ENCODE results near the gene MAGEH1.
"Not testable (repeated sequence)": the region's sequence is repeated elsewhere in the genome, so short reads cannot be mapped to it uniquely, and the experiment has no call there.

The MAGEH1 gene

GRCh38 chrX:55451990-55452832, at the start of gene MAGEH1:
MAGEH1 (plus strand) TSS chrX:55452127; CDS start chrX:55452375, 248 bp downstream.
- Mint-ChIP-seq H3K9me3 (no peaks in the 10 kb centered on the region), H3K27me3 (no peaks in the 10 kb centered on the region), H3K36me3 (ENCODE audit: low read depth) (no peaks in the 10 kb centered on the region), H3K4me3 (peak within 1 kb of the TSS; percentile 93), H3K27ac (peak within 1 kb of the TSS; percentile 90), H3K4me1 (peaks cover 7% of the 10 kb centered on the region)
- ATAC-seq (peak; percentile 98), DNase-seq (peak; percentile 73)

DNA sequence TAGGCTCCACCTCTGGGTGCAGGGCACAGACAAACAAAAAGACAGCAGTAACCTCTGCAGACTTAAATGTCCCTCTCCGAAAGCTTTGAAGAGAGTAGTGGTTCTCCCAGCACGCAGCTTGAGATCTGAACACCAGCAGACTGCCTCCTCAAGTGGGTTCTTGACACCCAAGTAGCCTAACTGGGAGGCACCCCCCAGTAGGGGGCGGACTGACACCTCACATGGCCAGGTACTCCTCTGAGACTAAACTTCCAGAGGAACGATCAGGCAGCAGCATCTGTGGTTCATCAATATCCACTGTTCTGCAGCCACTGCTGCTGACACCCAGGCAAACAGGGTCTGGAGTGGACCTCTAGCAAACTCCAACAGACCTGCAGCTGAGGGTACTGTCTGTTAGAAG, 24.8 kb upstream of the MAGEH1 start:
- H3K9me3 Mint-ChIP-seq; H3K4me3 Mint-ChIP-seq; H3K27ac Mint-ChIP-seq; H3K4me1 Mint-ChIP-seq; H3K27me3 Mint-ChIP-seq; ATAC-seq; H3K36me3 Mint-ChIP-seq (ENCODE audit: low read depth): not testable (repeated sequence)
- DNase-seq: peak; percentile 5

- not testable (repeated sequence) for ATAC-seq; H3K4me3 Mint-ChIP-seq; H3K4me1 Mint-ChIP-seq; H3K27me3 Mint-ChIP-seq; DNase-seq; H3K27ac Mint-ChIP-seq; H3K9me3 Mint-ChIP-seq; H3K36me3 Mint-ChIP-seq (ENCODE audit: low read depth)
These were observed 8.5 kb upstream of the MAGEH1 start for GRCh38 chrX:55443468-55443867.

GRCh38 chrX:55450259-55450658, 1.7 kb upstream of the MAGEH1 start:
- peaks cover 7% of the 10 kb centered on the region for H3K4me1 Mint-ChIP-seq
- H3K36me3 Mint-ChIP-seq (ENCODE audit: low read depth): no peaks in the 10 kb centered on the region
- no peak overlapping the region for H3K27ac Mint-ChIP-seq
- DNase-seq (no peak), ATAC-seq (no peak)
- no peaks in the 10 kb centered on the region for H3K27me3 Mint-ChIP-seq
- no peak overlapping the region for H3K4me3 Mint-ChIP-seq
- H3K9me3 Mint-ChIP-seq: no peaks in the 10 kb centered on the region

GRCh38 chrX:55451141-55451540, 786 bp upstream of the MAGEH1 start:
- Mint-ChIP-seq H3K4me1 (peaks cover 7% of the 10 kb centered on the region), H3K4me3 (peak overlapping the region; percentile 93), H3K36me3 (ENCODE audit: low read depth) (no peaks in the 10 kb centered on the region), H3K27me3 (no peaks in the 10 kb centered on the region), H3K27ac (no peak overlapping the region), H3K9me3 (no peaks in the 10 kb centered on the region)
- ATAC-seq (no peak), DNase-seq (no peak)

DNA sequence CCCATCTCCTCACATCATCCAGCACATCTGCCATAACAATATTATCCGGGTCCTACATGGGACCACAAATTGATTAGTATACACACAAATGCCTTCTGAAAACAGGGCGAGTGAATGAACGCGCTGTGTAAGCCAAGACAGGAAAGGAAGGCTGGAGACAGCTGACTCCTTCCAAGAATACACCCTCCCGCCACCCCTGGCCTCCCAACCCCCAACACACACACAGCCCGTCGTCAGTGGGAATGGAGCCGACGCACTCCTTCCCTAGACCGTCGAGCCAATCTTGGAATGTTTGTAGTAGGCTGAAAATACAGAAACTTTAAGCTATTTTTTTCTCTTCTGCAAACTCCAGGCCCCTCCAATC, 319 bp upstream of the MAGEH1 start:
- Mint-ChIP-seq H3K36me3 (ENCODE audit: low read depth) (no peaks in the 10 kb centered on the region), H3K9me3 (no peaks in the 10 kb centered on the region), H3K4me3 (peak overlapping the region; percentile 93), H3K27ac (peak overlapping the region; percentile 90), H3K27me3 (no peaks in the 10 kb centered on the region), H3K4me1 (peaks cover 7% of the 10 kb centered on the region)
- DNase-seq (no peak), ATAC-seq (peak; percentile 21)

- peaks cover 7% of the 10 kb centered on the region for H3K4me1 Mint-ChIP-seq
- H3K27ac Mint-ChIP-seq: peak overlapping the region; percentile 90
- H3K27me3 Mint-ChIP-seq: no peaks in the 10 kb centered on the region
- H3K9me3 Mint-ChIP-seq: no peaks in the 10 kb centered on the region
- peak overlapping the region; percentile 93 for H3K4me3 Mint-ChIP-seq
- ATAC-seq (no peak), DNase-seq (no peak)
- no peaks in the 10 kb centered on the region for H3K36me3 Mint-ChIP-seq (ENCODE audit: low read depth)
These were observed 852 bp downstream of the MAGEH1 start for GRCh38 chrX:55452833-55453124.

- not testable (repeated sequence) for H3K9me3 Mint-ChIP-seq; ATAC-seq; H3K4me1 Mint-ChIP-seq; H3K27me3 Mint-ChIP-seq; DNase-seq; H3K4me3 Mint-ChIP-seq; H3K27ac Mint-ChIP-seq; H3K36me3 Mint-ChIP-seq (ENCODE audit: low read depth)
These were observed 3.8 kb downstream of the MAGEH1 start for GRCh38 chrX:55455708-55456107.

DNA sequence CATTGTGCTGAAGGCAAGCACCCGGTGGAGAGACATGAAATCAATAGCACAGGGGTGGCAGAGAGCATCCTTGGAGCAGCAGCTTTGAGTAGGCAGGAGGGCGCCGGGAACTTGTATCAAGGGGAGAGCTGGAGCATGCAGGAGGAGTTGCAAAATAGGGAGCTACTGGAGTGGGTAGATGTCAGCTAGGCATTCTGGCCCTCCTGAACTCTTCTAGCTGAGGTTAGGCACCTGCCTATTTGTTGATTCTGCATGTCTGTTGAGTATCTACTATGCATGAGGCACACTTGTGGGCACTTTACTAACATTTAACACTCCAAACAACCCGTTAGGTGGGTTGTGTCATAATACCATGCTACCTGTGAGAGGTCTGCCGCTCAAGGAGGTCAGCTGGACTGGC, 7.5 kb downstream of the MAGEH1 start:
- H3K9me3 Mint-ChIP-seq; DNase-seq; H3K4me3 Mint-ChIP-seq; H3K27ac Mint-ChIP-seq; H3K36me3 Mint-ChIP-seq (ENCODE audit: low read depth); H3K4me1 Mint-ChIP-seq; ATAC-seq; H3K27me3 Mint-ChIP-seq: not testable (repeated sequence)

- H3K9me3 Mint-ChIP-seq; H3K27ac Mint-ChIP-seq; DNase-seq; H3K4me1 Mint-ChIP-seq; H3K4me3 Mint-ChIP-seq; H3K36me3 Mint-ChIP-seq (ENCODE audit: low read depth); ATAC-seq; H3K27me3 Mint-ChIP-seq: not testable (repeated sequence)
These were observed 8.0 kb downstream of the MAGEH1 start for GRCh38 chrX:55459926-55460325.

GRCh38 chrX:55464050-55464449, 12.1 kb downstream of the MAGEH1 start:
- H3K9me3 Mint-ChIP-seq; H3K4me1 Mint-ChIP-seq; DNase-seq; H3K4me3 Mint-ChIP-seq; H3K27ac Mint-ChIP-seq; H3K36me3 Mint-ChIP-seq (ENCODE audit: low read depth); H3K27me3 Mint-ChIP-seq: not testable (repeated sequence)
- peak; percentile 46 for ATAC-seq

GRCh38 chrX:55465108-55465507, 13.2 kb downstream of the MAGEH1 start:
- H3K27ac Mint-ChIP-seq; H3K4me1 Mint-ChIP-seq; ATAC-seq; H3K4me3 Mint-ChIP-seq; DNase-seq; H3K9me3 Mint-ChIP-seq; H3K27me3 Mint-ChIP-seq; H3K36me3 Mint-ChIP-seq (ENCODE audit: low read depth): not testable (repeated sequence)

DNA sequence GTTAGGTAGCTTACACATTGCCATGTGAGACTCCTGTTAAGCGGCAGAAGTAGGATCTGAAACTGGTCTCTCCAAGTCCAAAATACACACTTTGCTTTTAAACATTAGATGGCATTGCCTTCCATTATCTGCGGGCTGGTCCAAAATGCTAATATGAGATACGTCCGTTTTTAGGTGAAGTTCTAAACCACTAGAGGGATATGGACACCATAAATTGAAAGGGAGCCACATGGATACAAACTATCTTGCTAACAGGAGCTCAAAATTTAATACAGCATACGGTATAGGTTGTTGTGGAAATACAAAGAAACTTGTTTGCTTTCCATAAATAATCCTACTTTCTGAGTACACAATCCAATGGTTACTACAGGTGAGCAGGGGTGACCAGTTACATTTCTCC, 13.9 kb downstream of the MAGEH1 start:
- H3K4me3 Mint-ChIP-seq; H3K27ac Mint-ChIP-seq; H3K4me1 Mint-ChIP-seq; ATAC-seq; H3K9me3 Mint-ChIP-seq; H3K27me3 Mint-ChIP-seq; H3K36me3 Mint-ChIP-seq (ENCODE audit: low read depth); DNase-seq: not testable (repeated sequence)

GRCh38 chrX:55479956-55480355, 28.0 kb downstream of the MAGEH1 start:
- not testable (repeated sequence) for H3K4me1 Mint-ChIP-seq, ATAC-seq

GRCh38 chrX:55480390-55481062, 28.6 kb downstream of the MAGEH1 start:
- H3K27me3 Mint-ChIP-seq: no peaks in the 10 kb centered on the region
- H3K4me1 Mint-ChIP-seq: no peaks in the 10 kb centered on the region
- no peak for ATAC-seq
- H3K36me3 Mint-ChIP-seq (ENCODE audit: low read depth): no peaks in the 10 kb centered on the region
- H3K27ac Mint-ChIP-seq: no peak overlapping the region
- no peak overlapping the region for H3K4me3 Mint-ChIP-seq
- DNase-seq: no peak
- H3K9me3 Mint-ChIP-seq: no peaks in the 10 kb centered on the region

More at GRCh38 chrX:55479956-55480355, 28.0 kb downstream of the MAGEH1 start:
- not testable (repeated sequence) for H3K27me3 Mint-ChIP-seq; DNase-seq; H3K27ac Mint-ChIP-seq; H3K4me3 Mint-ChIP-seq; H3K36me3 Mint-ChIP-seq (ENCODE audit: low read depth); H3K9me3 Mint-ChIP-seq

All from activated naive CD8-positive, alpha-beta T cell treated with anti-CD3 and anti-CD28 coated beads, Interleukin-2, amount 50 U/mL, for 24 hours (primary cell).